ENCODE measurements around the gene STAT2. TPM values are rescaled to one million over a fixed set of nuclear protein-coding genes. Genes with fewer than 3 reads are reported as not detected.
A peak's percentile ranks its signal among the peaks of the same experiment; 100 is the strongest.

Gene STAT2
- total RNA-seq, 2 donors from 2014 or later: 161 to 192 TPM

DNA sequence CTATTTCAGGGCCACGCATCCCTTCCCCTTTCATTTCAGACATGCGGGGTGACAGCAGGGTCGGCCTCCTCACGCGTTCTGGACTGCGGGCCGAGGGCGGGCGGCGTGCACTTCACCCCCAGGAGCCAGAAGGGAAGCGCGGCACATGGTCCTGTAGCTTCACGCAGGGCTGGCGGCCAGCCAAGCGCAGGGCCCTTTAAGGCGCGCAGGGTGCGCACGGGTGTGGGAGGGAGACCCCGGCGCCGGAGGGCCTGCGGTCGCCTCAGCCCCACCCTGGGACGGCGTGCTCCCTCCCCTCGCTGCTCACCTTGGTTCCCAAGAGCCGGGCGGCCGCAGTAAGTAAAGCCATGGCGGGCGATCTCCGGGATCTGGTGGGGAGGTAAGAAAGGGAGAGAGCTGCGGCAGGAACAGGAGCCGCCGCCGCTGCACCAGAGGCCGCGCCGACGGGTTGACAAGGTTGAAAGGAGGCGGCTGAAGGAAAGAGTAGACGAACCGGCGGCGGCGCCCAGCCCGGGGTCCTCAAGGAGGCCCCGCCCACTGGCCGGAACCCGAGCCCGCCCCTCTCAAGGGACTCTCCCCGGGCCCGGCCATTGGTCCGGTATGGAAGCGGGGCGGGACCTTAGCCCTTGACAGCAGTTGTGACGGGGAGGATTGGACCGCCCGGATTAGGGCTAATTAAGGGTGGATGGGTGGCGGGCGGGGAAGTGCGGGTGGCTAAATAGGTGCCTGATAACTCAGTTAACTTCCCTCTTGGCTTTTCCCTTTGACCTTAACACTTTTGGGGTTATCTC is 59.9 kb downstream of the STAT2 start, which contains the start of gene CS:
Gene CS, minus strand, starts transcription at position 478 of the 791 bp plus-strand sequence. Its CDS starts 129 bp downstream, at position 349.
- peak; percentile 98 for DNase-seq (ENCODE audit: low spot score)
- ATAC-seq (ENCODE audit: insufficient number of reproducible peaks, low FRiP score, low read depth): peak; percentile 91
- no peaks in the 10 kb centered on the region for H3K36me3 ChIP-seq
- peaks cover 18 to 49% of the 10 kb centered on the region in 2 donors for H3K4me1 ChIP-seq (ENCODE audit: control insufficient read depth in 1 of 2, low read depth in 2 of 2)
- peak within 1 kb of the TSS; percentile 75 for H3K4me3 ChIP-seq
- TF ChIP-seq, protein P1, sequence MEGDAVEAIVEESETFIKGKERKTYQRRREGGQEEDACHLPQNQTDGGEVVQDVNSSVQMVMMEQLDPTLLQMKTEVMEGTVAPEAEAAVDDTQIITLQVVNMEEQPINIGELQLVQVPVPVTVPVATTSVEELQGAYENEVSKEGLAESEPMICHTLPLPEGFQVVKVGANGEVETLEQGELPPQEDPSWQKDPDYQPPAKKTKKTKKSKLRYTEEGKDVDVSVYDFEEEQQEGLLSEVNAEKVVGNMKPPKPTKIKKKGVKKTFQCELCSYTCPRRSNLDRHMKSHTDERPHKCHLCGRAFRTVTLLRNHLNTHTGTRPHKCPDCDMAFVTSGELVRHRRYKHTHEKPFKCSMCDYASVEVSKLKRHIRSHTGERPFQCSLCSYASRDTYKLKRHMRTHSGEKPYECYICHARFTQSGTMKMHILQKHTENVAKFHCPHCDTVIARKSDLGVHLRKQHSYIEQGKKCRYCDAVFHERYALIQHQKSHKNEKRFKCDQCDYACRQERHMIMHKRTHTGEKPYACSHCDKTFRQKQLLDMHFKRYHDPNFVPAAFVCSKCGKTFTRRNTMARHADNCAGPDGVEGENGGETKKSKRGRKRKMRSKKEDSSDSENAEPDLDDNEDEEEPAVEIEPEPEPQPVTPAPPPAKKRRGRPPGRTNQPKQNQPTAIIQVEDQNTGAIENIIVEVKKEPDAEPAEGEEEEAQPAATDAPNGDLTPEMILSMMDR (IDR thresholded peaks at IDR 0.05): no peak
- no peaks in the 10 kb centered on the region for H3K27me3 ChIP-seq (replicated peaks; ENCODE audit: insufficient read depth)
- peak within 1 kb of the TSS; percentile 87 to 98 for H3K27ac ChIP-seq
- no peaks in the 10 kb centered on the region for H3K9me3 ChIP-seq

GRCh38 chr12:56299308-56299852 is 60.5 kb downstream of the STAT2 start:
- peaks cover 18 to 49% of the 10 kb centered on the region in 2 donors for H3K4me1 ChIP-seq (ENCODE audit: control insufficient read depth in 1 of 2, low read depth in 2 of 2)
- TF ChIP-seq, protein P1 (IDR thresholded peaks at IDR 0.05): no peak
- no peaks in the 10 kb centered on the region for H3K36me3 ChIP-seq
- DNase-seq (ENCODE audit: low spot score) (no peak), ATAC-seq (ENCODE audit: insufficient number of reproducible peaks, low FRiP score, low read depth) (peak; percentile 2)
- no peaks in the 10 kb centered on the region for H3K9me3 ChIP-seq
- no peaks in the 10 kb centered on the region for H3K27me3 ChIP-seq (replicated peaks; ENCODE audit: insufficient read depth)
- H3K27ac ChIP-seq: peak overlapping the region; percentile 87 to 98
- H3K4me3 ChIP-seq: peak overlapping the region; percentile 75

- DNase-seq (ENCODE audit: low spot score) (no peak), ATAC-seq (ENCODE audit: insufficient number of reproducible peaks, low FRiP score, low read depth) (no peak)
- TF ChIP-seq, protein P1 (IDR thresholded peaks at IDR 0.05): no peak
- H3K9me3 ChIP-seq: no peaks in the 10 kb centered on the region
- no peaks in the 10 kb centered on the region for H3K27me3 ChIP-seq (replicated peaks; ENCODE audit: insufficient read depth)
- H3K27ac ChIP-seq: peak overlapping the region in 1 of 2 donors; percentile 87
- no peaks in the 10 kb centered on the region for H3K36me3 ChIP-seq
- peak overlapping the region; percentile 75 for H3K4me3 ChIP-seq
- peaks cover 18 to 49% of the 10 kb centered on the region in 2 donors for H3K4me1 ChIP-seq (ENCODE audit: control insufficient read depth in 1 of 2, low read depth in 2 of 2)
Observed at GRCh38 chr12:56298828-56299227, 61.1 kb downstream of the STAT2 start.

DNA sequence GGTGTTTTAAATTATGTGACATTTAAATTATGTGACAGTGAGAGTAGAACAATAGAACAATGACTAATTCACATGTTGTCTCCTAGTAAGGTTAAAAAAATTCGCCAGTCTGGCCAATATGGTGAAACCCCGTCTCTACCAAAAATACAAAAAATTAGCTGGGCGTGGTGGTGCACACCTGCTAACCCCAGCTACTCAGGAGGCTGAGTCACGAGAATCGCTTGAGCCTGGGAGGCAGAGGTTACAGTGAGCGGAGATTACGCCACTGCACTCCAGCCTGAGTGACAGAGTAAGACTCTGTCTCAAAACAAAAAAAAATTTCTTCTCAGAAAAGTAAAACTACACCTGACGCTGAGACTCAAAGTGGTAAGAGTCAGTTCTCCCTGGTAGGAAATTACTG is 62.5 kb downstream of the STAT2 start:
- peaks cover 18 to 49% of the 10 kb centered on the region in 2 donors for H3K4me1 ChIP-seq (ENCODE audit: control insufficient read depth in 1 of 2, low read depth in 2 of 2)
- no peaks in the 10 kb centered on the region for H3K9me3 ChIP-seq
- H3K4me3 ChIP-seq: no peak overlapping the region
- no peaks in the 10 kb centered on the region for H3K27me3 ChIP-seq (replicated peaks; ENCODE audit: insufficient read depth)
- no peak overlapping the region for H3K27ac ChIP-seq
- no peaks in the 10 kb centered on the region for H3K36me3 ChIP-seq
- TF ChIP-seq, protein P1 (IDR thresholded peaks at IDR 0.05): no peak
- no peak for ATAC-seq (ENCODE audit: insufficient number of reproducible peaks, low FRiP score, low read depth)
- no peak for DNase-seq (ENCODE audit: low spot score)

DNA sequence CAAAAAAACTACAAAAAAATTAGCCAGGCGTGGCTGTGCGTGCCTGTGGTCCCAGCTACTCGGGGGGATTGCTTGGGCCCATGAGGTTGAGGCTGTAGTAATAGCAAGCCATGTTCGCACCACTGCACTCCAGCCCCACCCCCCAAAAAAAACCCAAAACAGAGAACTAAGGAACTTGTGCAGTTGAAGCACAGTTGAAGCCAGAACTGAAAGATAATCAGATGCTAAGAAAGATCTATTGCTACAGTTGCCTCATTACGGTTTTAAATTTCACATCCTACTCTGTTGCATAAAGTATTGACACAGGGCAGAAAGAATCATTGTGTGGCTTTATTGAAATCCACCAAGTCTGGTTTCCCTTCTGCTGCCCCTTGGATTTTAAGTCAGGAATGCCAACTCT is 63.6 kb downstream of the STAT2 start:
- Histone ChIP-seq H3K4me1 (ENCODE audit: control insufficient read depth in 1 of 2, low read depth in 2 of 2) (peaks cover 15 to 41% of the 10 kb centered on the region in 2 donors), H3K9me3 (no peaks in the 10 kb centered on the region), H3K27ac (no peak overlapping the region), H3K36me3 (no peaks in the 10 kb centered on the region), H3K4me3 (no peak overlapping the region), H3K27me3 (replicated peaks; ENCODE audit: insufficient read depth) (no peaks in the 10 kb centered on the region)
- DNase-seq (ENCODE audit: low spot score): no peak
- TF ChIP-seq, protein P1 (IDR thresholded peaks at IDR 0.05): no peak
- no peak for ATAC-seq (ENCODE audit: insufficient number of reproducible peaks, low FRiP score, low read depth)

Measured in thoracic aorta (tissue), 2 donors.